Kidney (tissue), 14 donors: Measurements from ENCODE around the gene PEPD. TPM values are rescaled to one million over a fixed set of nuclear protein-coding genes. Genes with fewer than 3 reads are reported as not detected.

Source experiments
- DNase-seq, 5 donors: peaks; one replicate each; pipeline ENCODE4 v3.0.0-alpha.2; 2013 to 2020
- FAIRE-seq: peaks from 2 replicates; lab custom pipeline; 2012; peaks lifted over from hg19 to GRCh38; lab: Jason Lieb, UNC
- H3K27ac ChIP-seq, 2 donors: one replicate each; pipeline ENCODE4 v1.7.0; 2013; ENCODE audit warnings: low read depth in 2 of 2, low read length in 2 of 2, inconsistent platforms in 1 of 2
- H3K27me3 ChIP-seq: one replicate; pipeline ENCODE4 v1.7.1; 2013; ENCODE audit warnings: low read length, inconsistent platforms; ENCODE audit not compliant: control insufficient read depth, insufficient read depth
- H3K36me3 ChIP-seq, 3 donors: one replicate each; pipeline versions ENCODE4 v1.7.0 to v1.7.1; 2013; ENCODE audit warnings: low read length in 3 of 3, control low read depth in 1 of 3, inconsistent platforms in 1 of 3; ENCODE audit not compliant: insufficient read depth in 3 of 3, control insufficient read depth in 2 of 3
- H3K4me1 ChIP-seq, 3 donors: one replicate each; pipeline versions ENCODE4 v1.7.0 to v1.7.1; 2013; ENCODE audit warnings: low read length in 3 of 3, inconsistent platforms in 1 of 3, low read depth in 1 of 3; ENCODE audit not compliant: control insufficient read depth in 2 of 3, insufficient read depth in 2 of 3
- H3K4me3 ChIP-seq, 3 donors: one replicate each; pipeline versions ENCODE4 v1.7.0 to v1.8.1; 2013; ENCODE audit warnings: low read length in 3 of 3, control low read depth in 1 of 3, inconsistent platforms in 1 of 3
- H3K9ac ChIP-seq, 3 donors: one replicate each; pipeline versions ENCODE4 v1.7.0 to v1.7.1; 2013; ENCODE audit warnings: low read length in 3 of 3, control low read depth in 1 of 3, inconsistent platforms in 1 of 3
- H3K9me3 ChIP-seq, 3 donors: one replicate each; pipeline versions ENCODE4 v1.7.0 to v1.7.1; 2013; ENCODE audit warnings: low read length in 3 of 3, control low read depth in 1 of 3, inconsistent platforms in 1 of 3; ENCODE audit not compliant: control insufficient read depth in 2 of 3, insufficient read depth in 1 of 3
- CTCF ChIP-seq: IDR thresholded peaks from 3 replicates; pipeline ENCODE4 v1.5.1; 2012; ENCODE audit warnings: mild to moderate bottlenecking, moderate library complexity, borderline replicate concordance; ENCODE audit not compliant: insufficient read depth; ENCODE audit errors: extremely low read depth
- intact Hi-C: fragments of 100-400 bp; cut with DNase I; formaldehyde crosslinking; loops from one replicate; pipeline ENCODE4 v1.11.1; 2022
- polyA plus RNA-seq: library from polyadenylated mRNA; stranded (reverse); fragments of 350-450 nt; fragmentation: Illumina TruSeq; extraction: RNeasy Lipid Tissue Mini Kit (QIAGEN cat#74804); gene quantifications from one replicate; pipeline ENCODE4 v1.2.3, GENCODE V29; 2014; ENCODE audit warnings: low read depth, low replicate concordance; ENCODE audit not compliant: insufficient read depth
- total RNA-seq: library from RNA; stranded (reverse); fragmentation: NEBNext Ultra II Directional; extraction: Animal tissue kit (Norgen Biotek cat#: 25700); gene quantifications from one replicate; pipeline ENCODE4 v1.2.1, GENCODE V29; 2021
- donor health status: control.
- donor health status: control.
- donor health status: control.
- donor health status: control.
- donor health status: control.
- donor health status: DM: yes; HTN: yes; CAD: no.
- donor health status: Normal renal cell carcinoma (clear cell type).

Gene PEPD
- total and polyA plus RNA-seq, 2 donors from 2014 or later = 71.4 to 402 TPM

- TF ChIP-seq CTCF = no peak
- H3K27me3 ChIP-seq = no peaks in the 10 kb centered on the region
- H3K9me3 ChIP-seq = no peaks in the 10 kb centered on the region
- H3K27ac ChIP-seq = no peak overlapping the region
- H3K36me3 ChIP-seq = peaks cover 0 to 18% (median 2%) of the 10 kb centered on the region in 3 donors
- FAIRE-seq (no peak), DNase-seq (peak in 1 of 5 donors; percentile 48)
- H3K4me3 ChIP-seq = no peak overlapping the region
- H3K9ac ChIP-seq = no peak overlapping the region
- intact Hi-C loops = loop anchor here (5.0 kb wide), 1 partner anchor 171 kb away; no protein-coding TSS in a partner anchor
- H3K4me1 ChIP-seq = peaks cover 0 to 3% (median 2%) of the 10 kb centered on the region in 3 donors
Observed at GRCh38 chr19:33408116-33408515, 113.5 kb downstream of the PEPD start.

GRCh38 chr19:33407716-33408115 is 113.9 kb downstream of the PEPD start:
- Histone ChIP-seq H3K27me3 (no peaks in the 10 kb centered on the region), H3K9ac (no peak overlapping the region), H3K36me3 (peaks cover 0 to 15% (median 2%) of the 10 kb centered on the region in 3 donors), H3K4me1 (peaks cover 0 to 3% (median 2%) of the 10 kb centered on the region in 3 donors), H3K4me3 (no peak overlapping the region), H3K27ac (no peak overlapping the region), H3K9me3 (no peaks in the 10 kb centered on the region)
- DNase-seq = peak in 1 of 5 donors; percentile 67
- TF ChIP-seq CTCF = no peak
- intact Hi-C loops = loop anchor here (5.0 kb wide), 1 partner anchor 170 kb away; no protein-coding TSS in a partner anchor
- FAIRE-seq = no peak

- peaks cover 0 to 3% (median 2%) of the 10 kb centered on the region in 3 donors for H3K4me1 ChIP-seq
- no peak overlapping the region for H3K27ac ChIP-seq
- peaks cover 0 to 14% (median 2%) of the 10 kb centered on the region in 3 donors for H3K36me3 ChIP-seq
- TF ChIP-seq CTCF = no peak
- no peak overlapping the region for H3K9ac ChIP-seq
- no peaks in the 10 kb centered on the region for H3K9me3 ChIP-seq
- no peak for FAIRE-seq
- H3K4me3 ChIP-seq = no peak overlapping the region
- H3K27me3 ChIP-seq = no peaks in the 10 kb centered on the region
- intact Hi-C loops = loop anchor here (5.0 kb wide), 1 partner anchor 170 kb away; no protein-coding TSS in a partner anchor
- DNase-seq = no peak
Observed at GRCh38 chr19:33407140-33407551, 114.4 kb downstream of the PEPD start.
